Thyroid gland (tissue), 4 donors: ENCODE measurements around the gene SUMO4. TPM values are rescaled to one million over a fixed set of nuclear protein-coding genes. Genes with fewer than 3 reads are reported as not detected.

Experiments
- DNase-seq, 2 donors: peaks; one replicate each; pipeline ENCODE4 v3.0.0-alpha.2; 2019
- H3K27ac ChIP-seq, 3 donors: fragments of 200-600 bp; sonication (generic); 1 replicate in 2 of 3; 2 replicates in 1 of 3; pipeline ENCODE4 v1.5.1; 2016 to 2019; ENCODE audit warnings: mild to moderate bottlenecking in 1 of 3, moderate library complexity in 1 of 3
- H3K27me3 ChIP-seq: fragments of 200-600 bp; sonication (generic); one replicate; pipeline ENCODE4 v1.5.1; 2019
- H3K36me3 ChIP-seq, 2 donors: fragments of 200-600 bp; sonication (generic); one replicate each; pipeline ENCODE4 v1.5.1; 2016 to 2019
- H3K4me1 ChIP-seq, 2 donors: fragments of 200-600 bp; sonication (generic); one replicate each; pipeline ENCODE4 v1.5.1; 2017 to 2019
- H3K4me3 ChIP-seq, 3 donors: fragments of 200-600 bp; sonication (generic); replicated peaks in 1 of 3; 1 replicate in 2 of 3; 2 replicates in 1 of 3; pipeline ENCODE4 v1.5.1; 2016; ENCODE audit warnings: mild to moderate bottlenecking in 1 of 3
- H3K9me3 ChIP-seq: fragments of 200-600 bp; sonication (generic); one replicate; pipeline ENCODE4 v1.5.1; 2017
- POLR2A ChIP-seq, 2 donors: fragments of 450-650 bp; IDR thresholded peaks; one replicate each; pipeline ENCODE4 v1.6.1; 2017; ENCODE audit warnings: antibody characterized with exemption in 2 of 2, mild to moderate bottlenecking in 2 of 2, moderate library complexity in 1 of 2
- WGBS, 2 donors: methylation state at CpG; one replicate each; pipeline ENCODE4 v1.1.5; 2017; 5-methylcytosine and 5-hydroxymethylcytosine counted together
- intact Hi-C: fragments of 100-400 bp; cut with DNase I; formaldehyde crosslinking; loops from one replicate; pipeline ENCODE4 v1.15.1; 2023
- total RNA-seq, 4 donors: library from RNA; depleted of rRNA; stranded (reverse); fragments of >200 nt; gene quantifications; one replicate each; pipeline ENCODE4 v1.2.3, GENCODE V29; 2016
- TF ChIP-seq, protein P1 (sequence below), 6 experiments: fragments of 200-600 bp in 3 of 6; fragments of 450-650 bp in 3 of 6; sonication (generic) in 3 of 6; IDR thresholded peaks; one replicate each; pipeline ENCODE4 v1.5.1; 2016 to 2019; ENCODE audit warnings: antibody characterized with exemption in 6 of 6, mild to moderate bottlenecking in 2 of 6, inconsistent platforms in 1 of 6, moderate library complexity in 1 of 6

The SUMO4 gene
- total RNA-seq, 4 donors from 2014 or later = 3.6 to 9.9 (median 4.7) TPM

DNA sequence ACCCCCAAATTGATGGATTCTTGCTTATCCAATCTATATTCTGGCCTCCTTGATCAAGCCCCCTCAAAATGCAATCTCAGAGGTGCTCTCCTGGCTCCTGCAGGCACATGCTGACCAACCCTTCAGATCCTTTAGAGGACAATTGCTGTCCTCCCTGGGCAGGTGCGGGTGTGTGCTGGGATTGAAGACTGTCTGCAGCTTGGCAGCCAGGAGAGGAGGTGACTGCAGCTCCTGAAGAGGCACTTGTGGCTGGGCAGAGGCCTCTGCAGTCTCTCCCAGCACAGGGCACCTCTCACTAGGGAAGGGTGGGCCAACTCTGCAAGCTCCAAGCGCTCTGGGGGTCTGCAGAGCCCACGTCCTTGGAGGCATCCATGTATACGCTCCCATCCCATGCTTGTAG is 28.5 kb downstream of the SUMO4 start:
- no peak overlapping the region for H3K4me3 ChIP-seq
- no peaks in the 10 kb centered on the region for H3K27me3 ChIP-seq
- H3K4me1 ChIP-seq = peaks cover 6 to 7% of the 10 kb centered on the region in 2 donors
- intact Hi-C loops = loop anchor here (5.0 to 10.0 kb wide), 2 partner anchors 114 to 341 kb away; partner anchors contain the start of gene TAB2
- H3K9me3 ChIP-seq = no peaks in the 10 kb centered on the region
- H3K36me3 ChIP-seq = no peaks in the 10 kb centered on the region
- no peak overlapping the region for H3K27ac ChIP-seq
- 96% methylated on average over 4 of the region's 4 CpGs for WGBS, 2 donors
- TF ChIP-seq, protein P1, sequence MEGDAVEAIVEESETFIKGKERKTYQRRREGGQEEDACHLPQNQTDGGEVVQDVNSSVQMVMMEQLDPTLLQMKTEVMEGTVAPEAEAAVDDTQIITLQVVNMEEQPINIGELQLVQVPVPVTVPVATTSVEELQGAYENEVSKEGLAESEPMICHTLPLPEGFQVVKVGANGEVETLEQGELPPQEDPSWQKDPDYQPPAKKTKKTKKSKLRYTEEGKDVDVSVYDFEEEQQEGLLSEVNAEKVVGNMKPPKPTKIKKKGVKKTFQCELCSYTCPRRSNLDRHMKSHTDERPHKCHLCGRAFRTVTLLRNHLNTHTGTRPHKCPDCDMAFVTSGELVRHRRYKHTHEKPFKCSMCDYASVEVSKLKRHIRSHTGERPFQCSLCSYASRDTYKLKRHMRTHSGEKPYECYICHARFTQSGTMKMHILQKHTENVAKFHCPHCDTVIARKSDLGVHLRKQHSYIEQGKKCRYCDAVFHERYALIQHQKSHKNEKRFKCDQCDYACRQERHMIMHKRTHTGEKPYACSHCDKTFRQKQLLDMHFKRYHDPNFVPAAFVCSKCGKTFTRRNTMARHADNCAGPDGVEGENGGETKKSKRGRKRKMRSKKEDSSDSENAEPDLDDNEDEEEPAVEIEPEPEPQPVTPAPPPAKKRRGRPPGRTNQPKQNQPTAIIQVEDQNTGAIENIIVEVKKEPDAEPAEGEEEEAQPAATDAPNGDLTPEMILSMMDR (IDR thresholded peaks at IDR 0.05) = no peak
- no peak for TF ChIP-seq POLR2A (IDR thresholded peaks at IDR 0.05)
- DNase-seq = no peak

DNA sequence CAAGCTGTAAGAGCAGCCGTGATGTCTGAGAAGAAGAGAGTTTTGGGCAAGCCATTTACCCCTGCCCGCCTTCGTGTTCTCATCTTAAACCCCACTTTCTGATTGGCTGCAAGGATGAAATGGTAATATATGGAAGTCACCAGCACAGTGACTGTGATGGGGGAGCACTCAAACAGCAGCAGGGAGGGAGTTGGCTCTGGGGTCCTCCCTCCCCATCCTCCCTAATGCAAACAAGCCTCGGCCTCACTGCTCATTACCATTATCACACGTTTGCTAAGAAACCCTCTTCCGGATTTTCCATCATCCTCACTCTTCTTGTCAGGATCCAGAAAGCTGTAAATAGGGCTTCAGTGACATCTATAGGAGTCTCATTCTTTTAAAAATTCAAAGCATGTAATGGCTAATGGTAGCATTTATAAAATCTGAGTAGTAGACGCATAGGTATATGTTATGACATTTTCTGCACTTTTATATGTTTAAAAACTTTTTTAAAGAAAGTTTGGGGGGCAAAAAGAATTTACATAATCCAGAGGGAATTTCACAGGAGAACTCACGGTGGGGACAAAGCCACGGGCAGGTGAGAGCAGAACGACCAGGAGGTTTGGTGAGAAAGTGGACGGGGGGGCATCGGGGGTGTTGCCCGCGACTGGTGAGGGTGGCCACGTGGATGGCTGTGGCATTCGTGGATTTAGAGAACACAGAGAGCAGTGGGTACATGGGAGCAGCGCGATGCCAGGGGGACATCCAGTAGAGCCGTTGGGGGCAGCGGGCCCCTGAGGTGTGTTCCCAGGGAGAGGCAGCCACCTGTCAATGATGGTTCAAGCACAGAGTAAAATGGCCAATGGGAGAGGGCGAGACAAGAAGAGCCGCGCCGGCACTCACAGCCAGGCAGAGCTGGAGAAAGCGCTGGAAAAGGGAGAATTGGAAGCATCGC is 29.6 kb downstream of the SUMO4 start:
- Histone ChIP-seq H3K4me3 (no peak overlapping the region), H3K4me1 (no peaks in the 10 kb centered on the region), H3K27me3 (no peaks in the 10 kb centered on the region), H3K27ac (no peak overlapping the region), H3K36me3 (no peaks in the 10 kb centered on the region), H3K9me3 (no peaks in the 10 kb centered on the region)
- intact Hi-C loops = loop anchor here (5.0 to 10.0 kb wide), 3 partner anchors 115 to 402 kb away; partner anchors contain the start of gene TAB2
- DNase-seq = no peak
- TF ChIP-seq, protein P1 (IDR thresholded peaks at IDR 0.05) = no peak
- 88 to 89% methylated on average over 26 of the region's 26 CpGs for WGBS, 2 donors

DNA sequence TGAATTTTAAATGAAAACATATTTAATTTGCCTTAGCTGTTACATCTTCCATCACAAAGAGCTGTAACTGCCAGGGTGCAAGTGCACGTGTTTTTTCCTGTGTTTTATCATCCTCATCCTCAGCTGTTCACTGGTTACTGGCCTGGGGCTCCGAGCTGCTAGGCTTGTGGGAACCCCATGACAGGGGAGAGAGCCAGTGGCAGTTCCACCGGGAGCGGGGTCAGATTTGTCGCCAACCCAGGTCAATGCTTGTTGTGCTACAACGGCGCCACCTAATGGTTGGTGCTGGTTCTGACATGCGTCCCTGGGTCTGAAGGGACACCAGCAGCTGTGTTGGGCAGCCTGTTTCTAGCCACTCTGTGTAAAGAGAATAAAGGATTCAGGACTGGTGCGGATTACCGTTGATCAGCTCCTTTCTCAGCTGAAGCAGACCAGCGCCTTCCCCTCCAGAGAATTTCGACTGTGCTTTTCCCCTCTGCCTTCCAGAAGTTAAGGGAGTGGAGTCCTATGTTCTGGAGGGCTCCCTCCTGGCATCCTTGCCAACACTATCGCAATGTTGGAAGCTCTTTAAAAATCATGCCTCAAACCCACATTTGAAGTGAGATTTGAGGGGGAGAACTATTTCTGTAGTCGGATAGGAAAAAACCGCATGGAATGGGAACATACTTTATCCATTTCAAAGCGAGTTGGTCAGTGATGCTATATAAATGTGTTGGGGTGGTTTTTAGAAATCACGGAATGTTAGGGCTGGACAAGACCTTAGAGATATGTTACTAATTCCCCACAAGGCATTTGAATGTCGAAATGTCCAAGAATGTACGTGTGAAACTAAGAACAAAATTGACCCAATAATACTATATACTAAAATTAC is 32.1 kb downstream of the SUMO4 start:
- H3K4me3 ChIP-seq = no peak overlapping the region
- intact Hi-C loops = loop anchor here (5.0 kb wide), 1 partner anchor 405 kb away; no protein-coding TSS in a partner anchor
- peak; percentile 89 to 93 for DNase-seq
- TF ChIP-seq, protein P1 (IDR thresholded peaks at IDR 0.05) = peak; percentile 79 to 95 (median 92)
- TF ChIP-seq POLR2A (IDR thresholded peaks at IDR 0.05) = no peak
- no peaks in the 10 kb centered on the region for H3K4me1 ChIP-seq
- H3K9me3 ChIP-seq = no peaks in the 10 kb centered on the region
- WGBS, 2 donors = 27 to 30% methylated on average over 19 of the region's 19 CpGs
- H3K27me3 ChIP-seq = no peaks in the 10 kb centered on the region
- H3K36me3 ChIP-seq = no peaks in the 10 kb centered on the region
- no peak overlapping the region for H3K27ac ChIP-seq

DNA sequence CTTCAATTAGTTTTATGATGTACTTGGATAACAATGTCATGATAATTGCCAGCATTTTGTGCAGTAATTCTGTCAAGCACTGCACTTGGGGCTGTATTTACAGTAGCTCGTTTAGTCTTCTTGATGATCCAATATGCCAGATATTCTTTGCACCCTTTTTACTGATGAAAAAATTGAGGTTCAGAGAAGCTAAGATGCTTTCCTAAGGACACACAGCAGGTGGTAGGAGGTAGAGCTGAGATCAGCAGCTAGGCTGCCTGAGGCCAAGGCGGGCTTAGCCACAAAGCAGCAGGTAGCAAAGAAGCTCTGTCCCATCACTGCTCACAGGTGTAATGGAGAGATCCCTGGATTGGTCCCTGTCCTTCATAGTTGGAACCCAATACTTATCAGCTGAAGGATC is 33.3 kb downstream of the SUMO4 start:
- TF ChIP-seq POLR2A (IDR thresholded peaks at IDR 0.05) = no peak
- TF ChIP-seq, protein P1 (IDR thresholded peaks at IDR 0.05) = no peak
- WGBS, 2 donors = 83 to 94% methylated on average over 2 of the region's 2 CpGs
- Histone ChIP-seq H3K27ac (no peak overlapping the region), H3K9me3 (no peaks in the 10 kb centered on the region), H3K36me3 (no peaks in the 10 kb centered on the region), H3K27me3 (no peaks in the 10 kb centered on the region), H3K4me3 (no peak overlapping the region), H3K4me1 (no peaks in the 10 kb centered on the region)
- no peak for DNase-seq
- intact Hi-C loops = loop anchor here (5.0 kb wide), 1 partner anchor 406 kb away; no protein-coding TSS in a partner anchor
